HG02885 (cell line): ENCODE measurements around the gene DENND2A.
"Not testable (repeated sequence)": the region's sequence is repeated elsewhere in the genome, so short reads cannot be mapped to it uniquely, and the experiment has no call there.

ENCODE experiments used
- ATAC-seq: cut with Tn5 transposase; IDR thresholded peaks from one replicate; pipeline ENCODE4 v1.9.1; 2021; ENCODE audit warnings: mild to moderate bottlenecking; ENCODE audit not compliant: unreplicated experiment, poor library complexity

DENND2A gene

GRCh38 chr7:140595468-140596092 is 45.0 kb downstream of the DENND2A start:
- no peak for ATAC-seq

GRCh38 chr7:140594131-140594691 is 46.4 kb downstream of the DENND2A start:
- no peak for ATAC-seq

GRCh38 chr7:140593672-140593982 is 47.0 kb downstream of the DENND2A start:
- no peak for ATAC-seq

GRCh38 chr7:140592964-140593671 is 47.5 kb downstream of the DENND2A start:
- no peak for ATAC-seq

- ATAC-seq: no peak
Observed at GRCh38 chr7:140591180-140591902, 49.3 kb downstream of the DENND2A start.

- no peak for ATAC-seq
Observed at GRCh38 chr7:140587243-140587642, 53.4 kb downstream of the DENND2A start.

GRCh38 chr7:140586516-140586915 is 54.1 kb downstream of the DENND2A start:
- no peak for ATAC-seq

- no peak for ATAC-seq
Observed at GRCh38 chr7:140585333-140585732, 55.3 kb downstream of the DENND2A start.

- ATAC-seq: no peak
Observed at GRCh38 chr7:140584195-140584851, 56.3 kb downstream of the DENND2A start.

GRCh38 chr7:140581411-140581810 is 59.2 kb downstream of the DENND2A start:
- ATAC-seq: no peak

GRCh38 chr7:140577651-140578050 is 63.0 kb downstream of the DENND2A start:
- no peak for ATAC-seq

GRCh38 chr7:140576589-140576988 is 64.0 kb downstream of the DENND2A start:
- ATAC-seq: no peak

- ATAC-seq: no peak
Observed at GRCh38 chr7:140571538-140572122, 69.0 kb downstream of the DENND2A start.

- ATAC-seq: no peak
Observed at GRCh38 chr7:140570120-140570519, 70.5 kb downstream of the DENND2A start.

- ATAC-seq: no peak
Observed at GRCh38 chr7:140568021-140568813, 72.4 kb downstream of the DENND2A start.

GRCh38 chr7:140566186-140566585 is 74.4 kb downstream of the DENND2A start:
- not testable (repeated sequence) for ATAC-seq

- not testable (repeated sequence) for ATAC-seq
Observed at GRCh38 chr7:140565761-140566160, 74.9 kb downstream of the DENND2A start.

- no peak for ATAC-seq
Observed at GRCh38 chr7:140564643-140565042, 76.0 kb downstream of the DENND2A start.

- no peak for ATAC-seq
Observed at GRCh38 chr7:140562926-140563481, 77.6 kb downstream of the DENND2A start.
